Liver (tissue), 9 donors: ENCODE results near the gene NEURL3. TPM values are rescaled to one million over a fixed set of nuclear protein-coding genes. Genes with fewer than 3 reads are reported as not detected.

Experiments used
- DNase-seq: peaks from one replicate; pipeline ENCODE4 v3.0.0-alpha.2; 2017; ENCODE audit warnings: low spot score
- H3K27ac ChIP-seq, 2 donors: one replicate each; pipeline ENCODE4 v1.7.0; 2013; ENCODE audit warnings: inconsistent platforms in 2 of 2, low read length in 2 of 2, control low read depth in 1 of 2, low read depth in 1 of 2, mild to moderate bottlenecking in 1 of 2
- H3K27me3 ChIP-seq, 4 donors: one replicate each; pipeline versions ENCODE4 v1.6.1 to v1.7.0; 2013; ENCODE audit warnings: low read length in 3 of 4, inconsistent platforms in 1 of 4, mild to moderate bottlenecking in 1 of 4, moderate library complexity in 1 of 4; ENCODE audit not compliant: control insufficient read depth in 4 of 4, insufficient read depth in 4 of 4
- H3K36me3 ChIP-seq, 4 donors: one replicate each; pipeline versions ENCODE4 v1.6.1 to v1.7.0; 2013; ENCODE audit warnings: low read length in 3 of 4, mild to moderate bottlenecking in 3 of 4, low read depth in 1 of 4, moderate library complexity in 1 of 4; ENCODE audit not compliant: control insufficient read depth in 4 of 4, insufficient read depth in 3 of 4
- H3K4me1 ChIP-seq, 4 donors: one replicate each; pipeline versions ENCODE4 v1.6.1 to v1.7.0; 2013; ENCODE audit warnings: low read length in 3 of 4, mild to moderate bottlenecking in 3 of 4, moderate library complexity in 1 of 4; ENCODE audit not compliant: control insufficient read depth in 4 of 4, insufficient read depth in 4 of 4
- H3K4me3 ChIP-seq, 3 donors: one replicate each; pipeline versions ENCODE4 v1.6.1 to v1.7.0; 2013; ENCODE audit warnings: low read length in 3 of 3, control low read depth in 1 of 3, low read depth in 1 of 3, mild to moderate bottlenecking in 1 of 3
- H3K9ac ChIP-seq, 2 donors: one replicate each; pipeline ENCODE4 v1.7.0; 2013; ENCODE audit warnings: low read length in 2 of 2, mild to moderate bottlenecking in 2 of 2, moderate library complexity in 2 of 2, control low read depth in 1 of 2, low read depth in 1 of 2
- H3K9me3 ChIP-seq, 4 donors: one replicate each; pipeline versions ENCODE4 v1.6.1 to v1.7.0; 2013; ENCODE audit warnings: low read length in 3 of 4; ENCODE audit not compliant: control insufficient read depth in 4 of 4
- EGR1 ChIP-seq, 2 donors: IDR thresholded peaks; 2 replicates each; pipeline ENCODE4 v1.6.1; 2016 to 2018; ENCODE audit warnings: antibody characterized with exemption in 2 of 2, low read depth in 2 of 2
- FOXA1 ChIP-seq: IDR thresholded peaks from 2 replicates; pipeline ENCODE4 v1.6.1; 2016; ENCODE audit warnings: antibody characterized with exemption
- FOXA2 ChIP-seq: IDR thresholded peaks from 2 replicates; pipeline ENCODE4 v1.6.1; 2016; ENCODE audit warnings: antibody characterized with exemption
- GABPA ChIP-seq, 2 donors: IDR thresholded peaks in 1 of 2; conservative IDR thresholded peaks in 1 of 2; 2 replicates each; pipeline ENCODE4 v1.6.1; 2016; ENCODE audit warnings: antibody characterized with exemption in 2 of 2, mild to moderate bottlenecking in 1 of 2, moderate library complexity in 1 of 2
- HNF4A ChIP-seq, 2 donors: conservative IDR thresholded peaks; 2 replicates each; pipeline ENCODE4 v1.6.1; 2016; ENCODE audit warnings: antibody characterized with exemption in 2 of 2, mild to moderate bottlenecking in 2 of 2
- HNF4G ChIP-seq: IDR thresholded peaks from 2 replicates; pipeline ENCODE4 v1.6.1; 2016; ENCODE audit warnings: antibody characterized with exemption
- JUND ChIP-seq, 2 donors: IDR thresholded peaks; 2 replicates each; pipeline ENCODE4 v1.6.1; 2016; ENCODE audit warnings: antibody characterized with exemption in 2 of 2
- NR2F2 ChIP-seq: IDR thresholded peaks from 2 replicates; pipeline ENCODE4 v1.6.1; 2016; ENCODE audit warnings: antibody characterized with exemption
- RAD21 ChIP-seq, 2 donors: IDR thresholded peaks; 2 replicates each; pipeline ENCODE4 v1.6.1; 2016; ENCODE audit warnings: antibody characterized with exemption in 2 of 2, mild to moderate bottlenecking in 2 of 2
- RXRA ChIP-seq, 2 donors: IDR thresholded peaks; 2 replicates each; pipeline ENCODE4 v1.6.1; 2017 to 2018; ENCODE audit warnings: antibody characterized with exemption in 2 of 2, mild to moderate bottlenecking in 1 of 2
- SP1 ChIP-seq: IDR thresholded peaks from 2 replicates; pipeline ENCODE4 v1.6.1; 2018; ENCODE audit warnings: antibody characterized with exemption, mild to moderate bottlenecking
- TAF1 ChIP-seq: conservative IDR thresholded peaks from 2 replicates; pipeline ENCODE4 v1.6.1; 2016; ENCODE audit warnings: antibody characterized with exemption, mild to moderate bottlenecking
- YY1 ChIP-seq: IDR thresholded peaks from 2 replicates; pipeline ENCODE4 v1.6.1; 2016; ENCODE audit warnings: antibody characterized with exemption, mild to moderate bottlenecking
- whole genome bisulfite sequencing: extraction: QIAGEN DNeasy Blood & Tissue Kit; methylation state at CpG from one replicate; pipeline ENCODE4 v1.1.7; 2013; 5-methylcytosine and 5-hydroxymethylcytosine counted together
- polyA plus RNA-seq, 2 donors: library from polyadenylated mRNA; stranded (reverse) in 1 of 2; unstranded in 1 of 2; fragments of 200-250 nt in 1 of 2; fragments of >200 nt in 1 of 2; fragmentation: Nextera tagmentation in 1 of 2; extraction: Ambion mirVana in 1 of 2; gene quantifications; one replicate each; pipeline versions ENCODE4 v1.2.1 to v1.2.3, GENCODE V29; 2013 to 2015
- total RNA-seq, 2 donors: library from RNA; depleted of rRNA; stranded (reverse); fragments of >200 nt; gene quantifications; one replicate each; pipeline ENCODE4 v1.2.3, GENCODE V29; 2014
- TF ChIP-seq, protein P1 (sequence below): IDR thresholded peaks from 2 replicates; pipeline ENCODE4 v1.6.1; 2016; ENCODE audit warnings: antibody characterized with exemption
- TF ChIP-seq, protein P2 (sequence below): IDR thresholded peaks from 2 replicates; pipeline ENCODE4 v1.6.1; 2016; ENCODE audit warnings: antibody characterized with exemption, mild to moderate bottlenecking
- TF ChIP-seq, protein P3 (sequence below): fragments of 150-350 bp; IDR thresholded peaks from 2 replicates; pipeline ENCODE4 v1.5.1; 2017; ENCODE audit warnings: improper control_type of control experiment, low read depth, low read length; ENCODE audit not compliant: missing input control
- TF ChIP-seq, protein P4 (sequence below): IDR thresholded peaks from 2 replicates; pipeline ENCODE4 v1.6.1; 2016; ENCODE audit warnings: antibody characterized with exemption
- TF ChIP-seq, protein P5 (sequence below): IDR thresholded peaks from 2 replicates; pipeline ENCODE4 v1.6.1; 2016; ENCODE audit warnings: antibody characterized with exemption
- donor health status: healthy.
- donor health status: healthy.
- donor health status: healthy.
- donor health status: healthy.
- donor health status: healthy.

Gene NEURL3
- total and polyA plus RNA-seq, 4 donors: 0.61 to 3.4 (median 1.4) TPM

DNA sequence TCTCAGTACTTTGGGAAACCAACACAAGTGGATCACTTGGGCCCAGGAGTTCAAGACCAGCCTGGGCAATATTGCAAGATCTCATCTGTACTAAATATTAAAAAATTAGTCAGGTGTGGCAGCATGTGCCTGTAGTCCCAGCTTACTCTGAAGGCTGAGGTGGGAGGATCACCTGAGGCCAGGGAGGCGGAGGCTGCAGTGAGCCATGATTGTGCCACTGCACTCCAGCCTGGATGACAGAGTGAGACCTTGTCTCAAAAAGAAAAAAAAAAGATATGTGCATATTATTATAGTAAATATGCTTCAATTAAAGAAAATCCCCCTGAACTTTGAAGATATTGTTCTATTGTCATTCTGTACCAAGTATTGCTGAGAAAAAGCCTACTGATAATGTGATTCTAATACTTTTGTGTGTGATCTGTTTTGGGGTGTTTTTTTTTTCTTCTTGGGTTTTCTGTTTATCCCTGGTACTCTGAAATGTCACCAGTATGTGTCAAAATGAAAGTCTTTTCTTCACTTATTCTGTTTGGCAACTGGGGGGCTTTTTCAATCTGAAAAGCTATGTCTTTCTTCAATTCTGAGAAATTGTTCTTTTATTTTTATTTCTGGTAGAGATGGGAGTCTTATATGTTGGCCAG is 13.2 kb downstream of the NEURL3 start:
- TF ChIP-seq, protein P1, sequence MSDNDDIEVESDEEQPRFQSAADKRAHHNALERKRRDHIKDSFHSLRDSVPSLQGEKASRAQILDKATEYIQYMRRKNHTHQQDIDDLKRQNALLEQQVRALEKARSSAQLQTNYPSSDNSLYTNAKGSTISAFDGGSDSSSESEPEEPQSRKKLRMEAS: no peak
- TF ChIP-seq RAD21 (IDR thresholded peaks at IDR 0.05) (no peak), FOXA2 (no peak), YY1 (no peak), JUND (IDR thresholded peaks at IDR 0.05) (no peak), TAF1 (no peak), SP1 (no peak), RXRA (IDR thresholded peaks at IDR 0.05) (no peak), GABPA (IDR thresholded peaks at IDR 0.05 in 1 of 2, conservative IDR thresholded peaks at IDR 0.05 in 1 of 2) (no peak), EGR1 (IDR thresholded peaks at IDR 0.05; ENCODE audit: low read depth in 2 of 2) (no peak), HNF4G (no peak), HNF4A (conservative IDR thresholded peaks at IDR 0.05) (no peak), NR2F2 (no peak), FOXA1 (no peak)
- TF ChIP-seq, protein P2, sequence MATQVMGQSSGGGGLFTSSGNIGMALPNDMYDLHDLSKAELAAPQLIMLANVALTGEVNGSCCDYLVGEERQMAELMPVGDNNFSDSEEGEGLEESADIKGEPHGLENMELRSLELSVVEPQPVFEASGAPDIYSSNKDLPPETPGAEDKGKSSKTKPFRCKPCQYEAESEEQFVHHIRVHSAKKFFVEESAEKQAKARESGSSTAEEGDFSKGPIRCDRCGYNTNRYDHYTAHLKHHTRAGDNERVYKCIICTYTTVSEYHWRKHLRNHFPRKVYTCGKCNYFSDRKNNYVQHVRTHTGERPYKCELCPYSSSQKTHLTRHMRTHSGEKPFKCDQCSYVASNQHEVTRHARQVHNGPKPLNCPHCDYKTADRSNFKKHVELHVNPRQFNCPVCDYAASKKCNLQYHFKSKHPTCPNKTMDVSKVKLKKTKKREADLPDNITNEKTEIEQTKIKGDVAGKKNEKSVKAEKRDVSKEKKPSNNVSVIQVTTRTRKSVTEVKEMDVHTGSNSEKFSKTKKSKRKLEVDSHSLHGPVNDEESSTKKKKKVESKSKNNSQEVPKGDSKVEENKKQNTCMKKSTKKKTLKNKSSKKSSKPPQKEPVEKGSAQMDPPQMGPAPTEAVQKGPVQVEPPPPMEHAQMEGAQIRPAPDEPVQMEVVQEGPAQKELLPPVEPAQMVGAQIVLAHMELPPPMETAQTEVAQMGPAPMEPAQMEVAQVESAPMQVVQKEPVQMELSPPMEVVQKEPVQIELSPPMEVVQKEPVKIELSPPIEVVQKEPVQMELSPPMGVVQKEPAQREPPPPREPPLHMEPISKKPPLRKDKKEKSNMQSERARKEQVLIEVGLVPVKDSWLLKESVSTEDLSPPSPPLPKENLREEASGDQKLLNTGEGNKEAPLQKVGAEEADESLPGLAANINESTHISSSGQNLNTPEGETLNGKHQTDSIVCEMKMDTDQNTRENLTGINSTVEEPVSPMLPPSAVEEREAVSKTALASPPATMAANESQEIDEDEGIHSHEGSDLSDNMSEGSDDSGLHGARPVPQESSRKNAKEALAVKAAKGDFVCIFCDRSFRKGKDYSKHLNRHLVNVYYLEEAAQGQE: no peak
- TF ChIP-seq, protein P3, sequence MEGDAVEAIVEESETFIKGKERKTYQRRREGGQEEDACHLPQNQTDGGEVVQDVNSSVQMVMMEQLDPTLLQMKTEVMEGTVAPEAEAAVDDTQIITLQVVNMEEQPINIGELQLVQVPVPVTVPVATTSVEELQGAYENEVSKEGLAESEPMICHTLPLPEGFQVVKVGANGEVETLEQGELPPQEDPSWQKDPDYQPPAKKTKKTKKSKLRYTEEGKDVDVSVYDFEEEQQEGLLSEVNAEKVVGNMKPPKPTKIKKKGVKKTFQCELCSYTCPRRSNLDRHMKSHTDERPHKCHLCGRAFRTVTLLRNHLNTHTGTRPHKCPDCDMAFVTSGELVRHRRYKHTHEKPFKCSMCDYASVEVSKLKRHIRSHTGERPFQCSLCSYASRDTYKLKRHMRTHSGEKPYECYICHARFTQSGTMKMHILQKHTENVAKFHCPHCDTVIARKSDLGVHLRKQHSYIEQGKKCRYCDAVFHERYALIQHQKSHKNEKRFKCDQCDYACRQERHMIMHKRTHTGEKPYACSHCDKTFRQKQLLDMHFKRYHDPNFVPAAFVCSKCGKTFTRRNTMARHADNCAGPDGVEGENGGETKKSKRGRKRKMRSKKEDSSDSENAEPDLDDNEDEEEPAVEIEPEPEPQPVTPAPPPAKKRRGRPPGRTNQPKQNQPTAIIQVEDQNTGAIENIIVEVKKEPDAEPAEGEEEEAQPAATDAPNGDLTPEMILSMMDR: no peak
- TF ChIP-seq, protein P4, sequence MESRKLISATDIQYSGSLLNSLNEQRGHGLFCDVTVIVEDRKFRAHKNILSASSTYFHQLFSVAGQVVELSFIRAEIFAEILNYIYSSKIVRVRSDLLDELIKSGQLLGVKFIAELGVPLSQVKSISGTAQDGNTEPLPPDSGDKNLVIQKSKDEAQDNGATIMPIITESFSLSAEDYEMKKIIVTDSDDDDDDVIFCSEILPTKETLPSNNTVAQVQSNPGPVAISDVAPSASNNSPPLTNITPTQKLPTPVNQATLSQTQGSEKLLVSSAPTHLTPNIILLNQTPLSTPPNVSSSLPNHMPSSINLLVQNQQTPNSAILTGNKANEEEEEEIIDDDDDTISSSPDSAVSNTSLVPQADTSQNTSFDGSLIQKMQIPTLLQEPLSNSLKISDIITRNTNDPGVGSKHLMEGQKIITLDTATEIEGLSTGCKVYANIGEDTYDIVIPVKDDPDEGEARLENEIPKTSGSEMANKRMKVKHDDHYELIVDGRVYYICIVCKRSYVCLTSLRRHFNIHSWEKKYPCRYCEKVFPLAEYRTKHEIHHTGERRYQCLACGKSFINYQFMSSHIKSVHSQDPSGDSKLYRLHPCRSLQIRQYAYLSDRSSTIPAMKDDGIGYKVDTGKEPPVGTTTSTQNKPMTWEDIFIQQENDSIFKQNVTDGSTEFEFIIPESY: no peak
- TF ChIP-seq, protein P5, sequence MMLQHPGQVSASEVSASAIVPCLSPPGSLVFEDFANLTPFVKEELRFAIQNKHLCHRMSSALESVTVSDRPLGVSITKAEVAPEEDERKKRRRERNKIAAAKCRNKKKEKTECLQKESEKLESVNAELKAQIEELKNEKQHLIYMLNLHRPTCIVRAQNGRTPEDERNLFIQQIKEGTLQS: no peak
- no peak overlapping the region for H3K27ac ChIP-seq

More for the DNA sequence above, 13.2 kb downstream of the NEURL3 start:
- no peaks in the 10 kb centered on the region for H3K36me3 ChIP-seq
- H3K27me3 ChIP-seq: no peaks in the 10 kb centered on the region
- peaks cover 0 to 4% (median 0%) of the 10 kb centered on the region in 4 donors for H3K9me3 ChIP-seq
- H3K9ac ChIP-seq: no peak overlapping the region
- no peak overlapping the region for H3K4me3 ChIP-seq
- H3K4me1 ChIP-seq: no peaks in the 10 kb centered on the region
- no peak for DNase-seq
- WGBS: 89% methylated on average over 1 of the region's 1 CpG
